NCI-H748 (cell line): ENCODE measurements around the gene ERGIC1.

Experiments used
- DNase-seq: peaks from one replicate; lab custom pipeline; 2025; ENCODE audit not compliant: unreplicated experiment; lab: John Stamatoyannopoulos, UW

ERGIC1 gene

DNA sequence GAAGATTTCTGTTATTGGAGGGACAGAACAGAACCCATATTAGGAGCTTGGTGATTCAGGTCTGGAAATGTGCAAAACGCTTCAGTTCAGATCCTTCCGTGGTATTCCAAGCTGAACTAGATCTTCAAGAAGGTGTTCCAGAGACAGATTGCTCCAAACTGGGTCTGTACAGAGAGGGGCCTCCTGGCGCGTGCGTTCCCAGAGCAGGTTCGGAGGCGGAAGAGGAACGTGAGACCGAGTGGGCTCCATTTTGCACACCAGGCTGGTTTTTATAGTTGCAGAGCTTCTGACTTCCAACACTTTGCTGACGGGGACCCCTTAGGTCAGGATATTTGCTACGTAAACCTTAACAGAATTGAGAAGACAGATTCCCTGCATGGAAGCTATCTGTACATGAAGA, 108.5 kb downstream of the ERGIC1 start:
- DNase-seq, result no peak

DNA sequence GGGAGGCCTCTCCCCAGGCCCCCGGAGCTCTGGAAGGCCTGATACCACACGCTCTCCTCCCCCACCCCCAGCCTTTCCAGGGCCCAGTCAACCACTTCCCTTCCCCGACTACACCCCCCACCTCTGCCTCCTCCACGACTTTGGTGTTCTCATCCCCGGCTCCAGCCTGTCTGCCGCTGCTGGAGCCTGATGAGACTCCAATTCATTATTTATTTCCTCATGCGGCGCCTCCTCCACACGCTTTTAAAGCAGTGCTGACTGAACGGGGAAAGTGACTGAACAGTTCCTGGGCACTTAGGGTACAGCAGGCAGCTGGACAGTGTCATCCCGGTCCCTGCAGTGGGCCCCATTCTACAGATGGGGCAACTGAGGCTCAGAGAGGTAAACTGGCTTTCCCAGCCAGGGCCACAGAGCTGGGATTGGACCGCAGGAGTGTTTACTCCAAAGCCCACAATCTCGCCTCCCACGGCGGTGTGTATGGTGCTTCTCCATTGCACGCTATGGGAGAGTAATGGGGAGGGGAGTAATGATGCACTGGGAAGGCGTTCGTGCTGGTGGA, 109.3 kb downstream of the ERGIC1 start:
- no peak for DNase-seq

DNA sequence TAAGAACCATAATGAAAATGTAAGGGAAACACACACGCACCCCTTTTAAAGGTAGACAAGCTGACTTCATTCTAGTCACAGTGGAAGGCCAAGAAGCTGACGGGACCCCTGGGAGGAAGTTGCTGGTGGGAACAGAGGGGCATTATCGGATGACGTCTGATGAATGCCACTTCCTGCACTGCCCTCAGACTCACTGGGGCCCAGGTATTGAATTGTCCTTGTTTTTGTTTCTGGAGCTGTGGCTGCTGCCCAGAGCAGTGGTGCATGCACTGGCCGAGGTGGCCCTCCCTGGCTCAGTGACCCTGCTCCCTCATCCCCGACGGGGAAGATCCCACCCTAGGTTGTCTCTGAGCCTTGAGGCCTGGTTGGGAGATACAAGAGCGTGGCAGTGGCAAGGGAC, 109.9 kb downstream of the ERGIC1 start:
- DNase-seq, result no peak

DNA sequence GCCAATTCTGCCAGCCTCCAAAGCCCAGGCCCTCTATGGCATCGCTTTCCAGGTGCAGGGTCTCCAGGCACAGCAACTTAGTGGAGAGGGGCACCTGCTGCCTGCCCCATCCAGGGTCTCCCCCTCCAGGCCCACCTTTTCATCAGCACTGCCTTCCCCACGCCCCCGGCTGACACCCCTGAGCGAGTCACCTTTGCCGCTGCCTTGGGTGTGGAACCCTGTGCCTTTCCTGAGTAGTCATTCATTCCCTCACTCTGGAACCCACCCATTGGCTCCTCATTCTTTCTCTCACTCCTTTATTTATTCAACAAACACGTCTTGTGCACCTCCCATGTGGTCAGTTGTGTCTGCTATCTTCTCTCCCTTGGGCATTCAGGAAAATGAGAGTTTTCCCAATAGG, 110.7 kb downstream of the ERGIC1 start:
- no peak for DNase-seq

DNA sequence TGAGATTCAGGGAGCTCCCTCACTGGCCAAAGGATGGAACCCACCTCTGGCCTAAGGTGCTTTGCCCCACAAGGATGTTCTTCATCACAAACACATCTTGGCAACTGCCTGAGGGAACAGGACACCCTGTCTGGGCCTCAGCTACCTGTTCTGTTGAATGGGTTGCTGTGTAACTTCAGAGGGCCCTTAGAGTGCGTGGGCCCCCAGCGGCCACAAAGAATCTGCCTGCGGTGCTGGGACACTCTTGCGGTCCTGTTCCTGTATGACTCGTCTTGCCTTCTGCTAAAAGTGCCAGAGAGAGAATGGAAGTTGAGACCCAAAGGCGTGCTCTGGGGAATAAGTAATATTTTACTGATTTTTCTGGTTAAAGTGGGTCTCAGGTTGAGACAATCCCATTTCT, 111.1 kb downstream of the ERGIC1 start:
- no peak for DNase-seq

DNA sequence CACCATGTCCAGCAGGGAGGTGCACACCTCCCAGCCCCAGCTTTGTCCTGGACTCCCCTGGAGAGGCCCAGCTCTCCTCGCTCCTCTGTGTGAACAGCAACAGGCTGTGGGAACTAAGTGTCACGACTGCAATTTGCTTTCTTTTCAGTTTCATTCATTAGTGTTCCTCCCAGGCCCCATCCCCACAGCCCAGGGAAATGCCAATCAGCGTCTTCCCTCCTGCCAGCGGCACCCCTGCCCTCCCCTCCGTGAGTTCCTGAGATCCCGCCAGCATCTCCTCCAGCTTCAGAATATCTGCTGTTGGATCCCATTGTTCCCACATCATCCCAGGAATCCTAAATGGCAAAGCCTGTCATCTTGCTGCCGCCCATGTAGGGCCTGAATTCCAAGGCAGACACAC, 112.1 kb downstream of the ERGIC1 start:
- DNase-seq, result no peak

DNA sequence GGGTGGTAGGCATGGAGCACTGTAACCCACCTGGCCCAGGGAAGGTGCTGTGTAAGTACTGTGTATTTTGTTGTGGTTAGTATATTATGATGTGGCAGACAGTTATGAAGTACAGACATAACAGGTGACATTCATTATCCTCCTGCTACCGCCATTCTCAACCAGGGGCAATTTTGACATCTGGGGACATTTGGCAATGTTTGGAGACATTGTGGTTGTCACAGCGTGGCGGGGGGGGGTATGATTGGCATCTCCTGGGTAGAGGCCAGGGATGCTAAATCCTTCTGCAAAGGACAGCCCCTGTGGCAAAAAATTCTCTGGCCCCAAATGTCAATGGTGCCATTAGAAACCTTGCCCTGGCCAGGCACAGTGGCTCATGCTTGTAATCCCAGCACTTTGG, 115.4 kb downstream of the ERGIC1 start:
- DNase-seq, result no peak

DNA sequence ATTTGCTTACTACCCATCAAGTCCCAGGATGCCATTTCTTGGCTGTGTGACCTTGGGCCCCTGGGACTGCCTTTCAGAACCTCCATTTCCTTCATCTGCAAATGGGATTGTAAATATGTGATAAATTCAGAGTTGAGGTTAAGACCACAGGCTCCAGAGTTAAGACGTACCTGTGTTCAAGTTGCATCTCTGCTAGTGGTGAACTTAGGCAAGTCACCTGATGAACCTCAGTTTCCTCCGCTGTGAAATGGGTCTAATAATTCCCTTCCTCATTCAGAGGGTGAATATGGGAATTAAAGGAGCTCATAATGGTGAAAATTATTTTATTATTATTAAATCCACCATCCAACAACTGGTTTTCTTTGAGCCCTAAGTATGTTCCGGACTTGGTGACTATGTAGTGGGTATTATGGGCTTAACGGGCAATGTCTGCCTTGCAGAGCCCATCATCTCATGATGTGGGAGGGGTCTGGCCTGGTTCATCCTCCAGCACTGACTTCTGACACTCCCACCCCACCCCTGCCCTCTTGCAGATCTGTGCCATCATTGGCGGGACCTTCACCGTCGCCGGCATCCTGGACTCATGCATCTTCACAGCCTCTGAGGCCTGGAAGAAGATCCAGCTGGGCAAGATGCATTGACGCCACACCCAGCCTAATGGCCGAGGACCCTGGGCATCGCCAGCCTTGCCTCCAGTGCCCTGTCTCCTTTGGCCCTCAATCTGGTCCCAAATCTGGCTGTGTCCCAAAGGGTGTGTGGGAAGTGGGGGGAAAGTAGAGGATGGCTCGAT, 116.3 kb downstream of the ERGIC1 start:
- DNase-seq, result no peak

DNA sequence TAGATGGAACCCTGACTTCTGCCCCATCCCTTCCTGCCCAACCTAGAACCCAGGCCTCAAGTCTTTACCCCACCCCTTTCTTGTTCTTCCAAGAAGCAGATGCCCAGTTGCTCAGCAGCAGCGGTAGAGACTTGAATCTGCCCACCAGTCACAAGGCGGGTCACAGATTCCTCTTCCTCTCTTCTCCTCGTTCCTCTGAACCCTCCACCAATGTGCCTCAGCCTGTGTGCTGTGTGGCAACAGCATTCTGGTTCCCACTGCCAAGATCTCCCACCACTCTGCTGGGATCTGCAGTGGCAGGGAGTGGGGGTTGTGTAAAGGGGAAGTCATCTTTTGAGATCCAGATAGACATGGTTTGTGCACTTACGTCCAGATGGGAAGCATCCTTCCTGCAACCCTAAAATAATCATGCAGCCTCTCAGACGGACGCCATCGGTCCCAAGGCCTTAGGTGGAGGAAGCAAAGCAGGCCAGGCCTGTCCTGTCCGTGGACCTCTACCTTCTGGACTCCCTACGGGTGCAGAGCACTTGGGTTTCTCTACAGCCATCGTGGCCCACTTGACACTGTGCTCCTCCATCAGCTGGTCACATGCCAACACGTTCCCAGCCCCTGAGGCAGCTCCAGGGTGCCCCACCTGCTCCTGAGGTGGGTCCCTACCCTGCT, 117.5 kb downstream of the ERGIC1 start:
- DNase-seq, result no peak

DNA sequence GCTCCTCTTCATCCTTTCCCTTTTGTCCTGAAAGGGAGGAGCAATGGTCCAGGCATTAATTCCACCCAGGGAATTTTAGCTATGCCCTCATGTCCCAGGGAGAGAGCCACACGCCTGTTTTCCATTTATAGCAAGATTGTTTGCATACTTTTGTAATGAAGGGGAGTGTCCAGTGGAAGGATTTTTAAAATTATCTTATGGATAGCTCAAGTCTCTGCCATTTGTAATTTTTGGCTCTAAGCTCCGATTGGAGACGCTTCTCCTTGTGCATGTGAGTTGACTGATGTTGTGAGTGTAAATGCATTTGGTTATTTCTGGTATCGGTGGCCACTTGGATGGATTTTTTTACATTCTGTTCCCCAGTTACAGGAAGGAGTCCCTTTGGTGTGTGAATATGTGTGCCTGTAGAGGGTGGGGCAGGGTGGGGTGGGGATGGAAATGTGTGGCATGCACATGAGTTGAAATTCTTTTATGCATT, 118.0 kb downstream of the ERGIC1 start:
- no peak for DNase-seq

DNA sequence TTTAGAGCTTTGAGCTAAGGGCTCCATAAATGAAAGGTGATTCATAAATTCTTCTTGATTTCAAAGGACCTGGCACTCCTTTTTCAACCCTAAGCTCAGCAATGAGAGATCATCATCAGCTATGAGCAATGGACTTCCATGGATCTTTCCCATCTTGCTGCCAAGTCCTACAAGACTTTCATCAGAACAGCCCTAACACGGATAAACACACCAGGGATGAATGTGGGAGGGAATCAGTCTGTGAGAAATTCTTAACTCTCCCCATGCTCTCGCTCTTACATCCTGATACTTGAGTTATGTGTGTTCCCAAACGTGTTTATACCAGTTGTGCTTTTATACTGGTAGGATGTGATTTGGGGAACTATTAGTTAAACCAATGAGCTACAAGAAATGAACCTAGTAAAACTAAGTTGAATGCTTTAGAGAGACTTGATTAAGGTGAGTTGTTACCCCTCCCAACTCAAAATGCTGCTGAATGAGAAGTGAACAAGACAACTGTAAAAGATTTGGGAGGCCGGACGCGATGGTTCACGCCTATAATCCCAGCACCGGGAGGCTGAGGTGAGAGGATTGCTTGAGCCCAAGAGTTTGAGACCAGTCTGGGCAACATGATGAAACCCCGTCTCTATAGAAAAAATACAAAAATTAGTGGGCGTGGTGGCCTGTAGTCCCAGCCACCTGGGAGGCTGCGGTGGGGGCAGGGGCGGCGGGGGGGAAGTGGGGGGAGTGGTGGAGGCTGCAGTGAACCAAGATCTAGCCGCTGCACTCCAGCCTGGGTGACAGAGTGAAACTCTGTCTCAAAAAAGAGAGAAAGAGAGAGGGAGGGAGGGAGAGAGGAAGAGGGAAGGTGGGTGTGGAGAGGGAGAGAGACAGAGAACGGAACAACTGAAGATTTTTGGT, 120.0 kb downstream of the ERGIC1 start:
- DNase-seq, result no peak

DNA sequence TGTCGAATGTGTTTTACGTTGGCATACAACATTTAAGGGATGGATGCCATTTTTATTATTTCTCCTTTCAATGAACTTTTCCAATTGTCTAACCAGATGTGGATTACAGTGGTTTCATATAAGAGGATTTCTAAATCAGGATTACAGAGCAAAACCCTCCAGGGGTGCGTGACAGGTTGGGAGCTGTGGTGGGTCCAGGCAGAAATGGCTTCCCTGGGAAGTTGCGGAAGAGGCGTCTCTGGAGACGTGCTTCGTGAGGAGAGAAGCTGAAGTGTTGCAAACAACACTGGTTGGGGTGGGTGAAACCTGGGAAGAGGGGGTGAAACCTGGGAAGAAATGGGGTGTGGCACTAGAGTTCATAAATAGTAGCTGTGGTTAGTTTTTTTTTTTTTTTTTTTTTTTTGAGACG, 120.7 kb downstream of the ERGIC1 start:
- DNase-seq, result no peak

DNA sequence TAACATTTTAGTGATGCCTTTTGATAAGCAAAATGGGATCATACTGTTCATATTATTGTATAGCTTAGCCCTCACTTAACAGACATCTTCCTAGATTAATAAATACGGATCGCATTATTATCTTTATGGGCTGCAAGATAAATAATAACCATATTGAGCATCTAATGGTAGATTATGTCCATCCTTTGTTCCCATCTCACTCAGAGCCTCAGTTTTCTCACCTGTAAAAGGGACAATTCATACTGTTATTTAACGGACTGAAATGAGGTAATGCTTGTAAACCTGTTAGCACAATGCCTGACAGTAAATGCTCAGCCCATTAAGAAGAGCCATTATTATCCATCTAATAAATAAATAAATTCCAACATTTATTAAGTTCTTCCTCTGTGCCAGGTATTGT, 122.2 kb downstream of the ERGIC1 start:
- no peak for DNase-seq

DNA sequence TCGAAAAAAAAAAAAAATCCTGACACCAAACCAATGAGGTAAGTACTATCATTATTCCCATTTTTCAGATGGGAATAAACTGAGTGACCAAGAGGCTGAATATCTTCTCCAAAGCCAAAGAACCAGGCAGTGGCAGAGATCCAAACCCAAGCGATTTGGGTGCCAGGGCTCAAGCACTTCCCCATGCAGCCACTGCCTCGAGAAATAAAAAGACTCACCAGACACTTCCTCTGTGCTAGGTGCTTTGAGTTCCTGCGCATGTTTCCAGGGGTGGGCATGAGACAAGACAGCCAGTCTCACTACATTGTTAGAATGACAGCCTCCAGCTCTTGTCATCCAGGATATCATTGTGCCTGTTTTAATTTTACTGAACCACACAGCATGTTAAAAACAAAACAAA, 122.9 kb downstream of the ERGIC1 start:
- DNase-seq, result no peak

DNA sequence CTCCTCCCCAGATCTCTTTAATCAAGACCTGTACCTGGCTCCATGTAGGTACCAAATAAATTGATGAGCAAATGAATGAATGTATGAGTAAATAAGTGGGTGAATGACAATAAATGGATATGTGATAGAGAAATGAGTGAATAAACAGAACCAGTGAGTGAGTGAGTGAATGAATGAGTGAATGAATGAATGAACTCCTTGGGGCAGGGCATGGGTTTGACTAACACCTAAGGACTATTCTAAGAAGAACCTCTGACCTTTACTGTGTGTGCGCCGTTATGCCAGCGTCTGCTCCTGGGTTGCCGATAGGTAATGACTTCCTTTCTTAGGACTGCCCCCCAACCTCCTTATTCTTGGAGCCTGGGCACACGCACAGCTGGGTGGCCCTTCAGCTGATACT, 123.4 kb downstream of the ERGIC1 start:
- no peak for DNase-seq

DNA sequence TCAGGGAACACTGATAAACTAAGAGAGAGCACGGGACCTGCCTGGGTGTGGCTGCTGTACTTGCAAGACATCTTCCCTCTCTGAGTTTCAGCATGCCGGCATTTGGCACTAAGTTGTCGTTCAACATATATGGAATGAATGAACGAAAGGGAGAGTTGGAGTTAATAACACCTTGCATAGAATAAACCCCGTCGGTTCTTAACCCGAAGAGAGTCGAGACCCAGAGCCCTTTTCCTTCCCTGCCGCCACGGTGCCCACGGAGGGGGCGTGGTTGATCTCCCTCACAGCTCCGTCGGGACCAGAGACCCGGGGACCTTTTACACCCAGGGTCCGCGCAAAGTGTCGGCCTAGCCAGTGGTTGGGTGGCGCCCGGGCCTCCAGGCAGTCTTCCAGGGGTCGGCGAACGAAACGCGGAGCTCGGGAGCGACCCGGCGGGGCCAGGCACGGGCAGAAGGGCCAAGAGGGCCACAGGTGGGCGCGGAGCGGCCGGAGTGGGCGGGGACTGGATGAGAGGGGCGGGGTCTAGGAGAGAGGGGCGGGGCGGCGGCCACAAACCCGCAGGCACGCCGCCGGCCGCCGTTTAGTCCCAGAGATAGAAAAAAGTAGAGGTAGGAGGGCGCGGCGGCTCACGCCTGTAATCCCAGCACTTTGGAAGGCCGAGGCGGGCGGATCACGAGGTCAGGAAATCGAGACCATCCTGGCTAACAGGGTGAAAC, 124.4 kb downstream of the ERGIC1 start:
- DNase-seq, result peak; percentile 65

DNA sequence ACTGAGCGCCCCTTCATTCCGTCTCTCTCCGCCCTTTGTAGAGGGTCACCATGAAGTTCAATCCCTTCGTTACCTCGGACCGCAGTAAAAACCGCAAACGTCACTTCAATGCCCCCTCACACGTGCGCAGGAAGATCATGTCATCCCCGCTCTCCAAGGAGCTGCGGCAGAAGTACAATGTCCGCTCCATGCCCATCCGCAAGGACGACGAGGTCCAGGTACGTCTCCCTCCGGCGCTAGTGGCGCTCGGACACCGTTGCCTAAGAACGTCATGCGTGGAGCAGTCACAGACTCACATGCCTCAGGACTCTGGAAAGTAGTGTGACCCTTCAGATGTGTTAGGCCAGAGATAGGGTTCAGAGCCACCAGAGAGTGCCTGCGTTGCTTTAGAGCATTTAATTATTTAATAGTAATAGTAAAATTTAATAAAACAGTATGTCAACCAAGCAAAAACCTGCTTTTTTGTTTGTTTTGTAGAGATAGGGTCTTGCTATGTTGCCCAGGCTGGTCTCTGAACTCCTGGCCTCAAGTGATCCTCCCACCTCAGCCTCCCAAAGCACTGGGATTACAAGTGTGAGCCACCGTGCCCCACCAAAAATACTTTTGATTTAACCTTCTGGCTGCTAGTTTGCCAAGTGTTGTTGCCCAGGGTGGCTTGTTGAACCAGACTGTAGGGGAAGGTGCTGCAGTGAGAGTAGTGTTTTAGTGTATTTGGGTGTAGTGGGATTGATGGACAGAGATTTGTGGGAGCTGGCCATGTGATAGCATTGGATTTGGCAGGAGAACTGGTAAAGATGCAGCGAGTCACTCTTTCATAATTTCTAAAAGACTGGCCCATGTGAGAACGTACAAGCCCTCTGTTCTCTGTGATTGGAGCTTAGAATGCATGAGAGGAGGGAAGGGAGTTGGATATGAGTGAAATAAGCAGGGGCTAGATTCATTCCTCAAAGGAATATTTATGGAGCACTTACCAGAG, 126.1 kb downstream of the ERGIC1 start:
- no peak for DNase-seq

DNA sequence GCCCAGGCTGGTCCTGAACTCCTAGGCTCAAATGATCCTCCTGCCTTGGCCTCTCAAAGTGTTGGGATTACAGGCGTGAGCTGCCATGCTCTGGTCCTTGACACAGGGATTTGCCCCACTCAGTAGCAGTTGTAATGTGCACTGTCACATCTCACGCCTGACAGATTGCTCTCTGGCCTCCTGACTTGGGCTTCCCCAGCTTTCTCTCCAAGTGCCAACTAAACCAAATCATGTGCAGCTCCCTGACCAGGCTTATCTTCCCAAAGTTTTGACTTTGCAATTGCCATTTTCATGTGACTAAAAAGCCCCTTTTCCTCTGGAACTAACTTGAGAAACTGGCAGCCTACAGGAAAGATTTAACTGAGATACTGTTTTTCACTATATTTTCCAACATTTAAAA, 135.9 kb downstream of the ERGIC1 start:
- DNase-seq, result no peak

DNA sequence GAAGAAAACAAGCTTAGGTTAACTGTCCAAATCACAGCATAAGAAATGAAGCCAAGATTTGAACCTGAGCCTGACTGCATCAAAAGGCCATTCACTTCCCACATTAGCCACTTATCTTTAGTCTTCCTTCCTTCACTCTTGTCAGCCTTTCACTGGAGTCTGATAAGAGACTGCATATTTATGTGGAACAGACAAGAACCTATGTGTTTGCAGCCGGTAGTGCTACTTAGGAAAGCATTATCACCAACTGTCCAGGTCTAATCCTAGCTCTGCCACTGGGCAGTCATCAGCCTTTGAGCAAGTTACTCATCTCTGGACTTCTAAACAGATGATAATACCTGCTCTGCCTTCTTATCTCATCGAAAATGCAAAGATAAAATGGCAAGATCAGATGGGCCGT, 137.4 kb downstream of the ERGIC1 start:
- DNase-seq, result no peak

DNA sequence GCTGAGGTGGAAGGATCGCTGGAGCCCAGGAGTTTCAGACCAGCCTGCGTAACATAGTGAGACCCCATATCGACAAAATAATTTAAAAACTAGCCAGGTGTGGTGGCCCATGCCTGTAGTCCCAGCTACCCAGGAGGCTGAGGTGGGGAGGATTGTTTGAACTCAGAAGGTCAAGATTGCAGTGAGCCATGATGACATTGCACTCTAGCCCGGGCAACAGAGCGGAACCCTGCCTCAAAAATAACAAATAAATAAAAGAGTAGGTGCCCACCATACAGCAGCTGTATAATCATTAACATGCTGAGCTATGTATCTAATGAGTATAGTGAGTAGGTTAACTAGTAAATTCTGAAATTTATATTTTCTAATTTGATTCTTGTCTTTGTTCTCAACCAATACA, 138.5 kb downstream of the ERGIC1 start:
- no peak for DNase-seq
